PC-9 (cell line): ENCODE measurements around the gene GMCL2. TPM values are rescaled to one million over a fixed set of nuclear protein-coding genes. Genes with fewer than 3 reads are reported as not detected.

ENCODE experiments used
- BruUV-seq: library from RNA; stranded (reverse); fragments of 400-500 nt; replicated peaks from 2 replicates; lab custom pipeline; 2021; lab: Mats Ljungman, UMichigan
- CTCF ChIA-PET: fragments of 300-600 bp; sonication (Branson Sonifier 250); formaldehyde crosslinking; loops from one replicate; lab custom pipeline; 2022; ENCODE audit warnings: antibody characterized with exemption; lab: Charles Lee
- POLR2A ChIA-PET: fragments of 300-600 bp; sonication (Branson Sonifier 250); formaldehyde crosslinking; loops from one replicate; lab custom pipeline; 2022; ENCODE audit warnings: antibody characterized with exemption; ENCODE audit not compliant: unreplicated experiment; lab: Charles Lee
- DNase-seq, 2 experiments: peaks; one replicate each; pipeline versions ENCODE4 v3.0.0 to v3.0.0-alpha.2; 2015 to 2022; ENCODE audit warnings: mixed read lengths in 1 of 2
- H2AFZ ChIP-seq: fragments of 200-600 bp; sonication (generic); 2 replicates; pipeline ENCODE4 v1.8.1; 2017; ENCODE audit warnings: antibody characterized with exemption
- H3F3A ChIP-seq: fragments of 200-600 bp; sonication (generic); 2 replicates; pipeline ENCODE4 v1.8.1; 2017; ENCODE audit warnings: antibody characterized with exemption, mild to moderate bottlenecking, low read depth; ENCODE audit not compliant: insufficient read depth
- H3K27ac ChIP-seq: fragments of 200-600 bp; sonication (generic); 2 replicates; pipeline ENCODE4 v1.6.1; 2016; ENCODE audit warnings: mixed run types
- H3K27me3 ChIP-seq: fragments of 200-600 bp; sonication (generic); 2 replicates; pipeline ENCODE4 v1.6.1; 2016; ENCODE audit warnings: low read depth, mixed run types; ENCODE audit not compliant: insufficient read depth
- H3K36me3 ChIP-seq: fragments of 200-600 bp; sonication (generic); 2 replicates; pipeline ENCODE4 v1.6.1; 2016; ENCODE audit warnings: low read depth, mixed run types
- H3K4me1 ChIP-seq: fragments of 200-600 bp; sonication (generic); replicated peaks from 2 replicates; pipeline ENCODE4 v1.6.1; 2016; ENCODE audit warnings: mixed run types; ENCODE audit not compliant: insufficient read depth
- H3K4me2 ChIP-seq: fragments of 200-600 bp; sonication (generic); 2 replicates; pipeline ENCODE4 v1.6.1; 2017; ENCODE audit warnings: mixed run types
- H3K4me3 ChIP-seq: fragments of 200-600 bp; sonication (generic); 2 replicates; pipeline ENCODE4 v1.6.1; 2016; ENCODE audit warnings: mixed run types
- H3K79me2 ChIP-seq: fragments of 200-600 bp; sonication (generic); 2 replicates; pipeline ENCODE4 v1.6.1; 2017; ENCODE audit warnings: low read depth, mixed run types
- H3K9me2 ChIP-seq: fragments of 200-600 bp; sonication (generic); 2 replicates; pipeline ENCODE4 v1.8.1; 2017; ENCODE audit warnings: mild to moderate bottlenecking; ENCODE audit not compliant: insufficient read depth
- H3K9me3 ChIP-seq: fragments of 200-600 bp; sonication (generic); 2 replicates; pipeline ENCODE4 v1.8.1; 2016; ENCODE audit warnings: low read depth; ENCODE audit not compliant: insufficient read depth
- H4K20me1 ChIP-seq: fragments of 200-600 bp; sonication (generic); 2 replicates; pipeline ENCODE4 v1.8.1; 2017; ENCODE audit not compliant: insufficient read depth
- CTCF ChIP-seq: fragments of 200-600 bp; sonication (generic); conservative IDR thresholded peaks from 2 replicates; pipeline ENCODE4 v1.6.1; 2017; ENCODE audit warnings: mixed run types, antibody characterized with exemption, mild to moderate bottlenecking, moderate library complexity
- EZH2 ChIP-seq: fragments of 200-600 bp; sonication (generic); IDR thresholded peaks from 2 replicates; pipeline ENCODE4 v1.8.0; 2017; ENCODE audit warnings: antibody characterized with exemption, low read depth
- intact Hi-C: fragments of 100-400 bp; cut with micrococcal nuclease; formaldehyde crosslinking; loops from one replicate; pipeline ENCODE4 v1.10.0; 2022; ENCODE audit not compliant: unreplicated experiment
- total RNA-seq: library from RNA; stranded (reverse); gene quantifications from 2 replicates; pipeline ENCODE4 v1.2.3, GENCODE V29; 2021

GMCL2 gene
- total RNA-seq, 1 experiment from 2014 or later: not detected

- no peak overlapping the region for H2AFZ ChIP-seq
- no peaks in the 10 kb centered on the region for H4K20me1 ChIP-seq
- H3K9me3 ChIP-seq: no peaks in the 10 kb centered on the region
- CTCF ChIA-PET: no interaction called here
- peaks cover 8% of the 10 kb centered on the region; the same call in 1 of the 2 replicates for H3F3A ChIP-seq
- intact Hi-C loops: no loop called here
- no peak overlapping the region for H3K4me2 ChIP-seq
- TF ChIP-seq CTCF: no peak
- no peak for TF ChIP-seq EZH2
- H3K27me3 ChIP-seq: peaks cover 17% of the 10 kb centered on the region
- no peak overlapping the region for H3K4me3 ChIP-seq
- no peaks in the 10 kb centered on the region for H3K79me2 ChIP-seq
- POLR2A ChIA-PET: no interaction called here
- no peaks in the 10 kb centered on the region for H3K9me2 ChIP-seq
- DNase-seq: no peak
- no TSS peak for BruUV-seq
- no peaks in the 10 kb centered on the region for H3K36me3 ChIP-seq
- no peak overlapping the region for H3K27ac ChIP-seq
- H3K4me1 ChIP-seq: peaks cover 6% of the 10 kb centered on the region; the same call in 1 of the 2 replicates
These were observed 6.9 kb upstream of the GMCL2 start for GRCh38 chr5:178194026-178194425.

GRCh38 chr5:178193251-178193809, 6.2 kb upstream of the GMCL2 start:
- ChIA-PET POLR2A (no interaction called here), CTCF (no interaction called here)
- no TSS peak for BruUV-seq
- peaks cover 8% of the 10 kb centered on the region; the same call in 1 of the 2 replicates for H3F3A ChIP-seq
- TF ChIP-seq EZH2 (no peak), CTCF (no peak)
- no peaks in the 10 kb centered on the region for H3K9me2 ChIP-seq
- peaks cover 17% of the 10 kb centered on the region for H3K27me3 ChIP-seq
- no peak overlapping the region for H3K4me3 ChIP-seq
- no peak overlapping the region for H3K4me2 ChIP-seq
- peaks cover 6% of the 10 kb centered on the region; the same call in 1 of the 2 replicates for H3K4me1 ChIP-seq
- H3K36me3 ChIP-seq: no peaks in the 10 kb centered on the region
- no peaks in the 10 kb centered on the region for H3K9me3 ChIP-seq
- no peaks in the 10 kb centered on the region for H4K20me1 ChIP-seq
- intact Hi-C loops: no loop called here
- no peaks in the 10 kb centered on the region for H3K79me2 ChIP-seq
- no peak overlapping the region for H2AFZ ChIP-seq
- H3K27ac ChIP-seq: no peak overlapping the region
- DNase-seq: no peak

GRCh38 chr5:178192787-178193186, 5.6 kb upstream of the GMCL2 start:
- intact Hi-C loops: no loop called here
- Histone ChIP-seq H3F3A (peaks cover 8% of the 10 kb centered on the region; the same call in 1 of the 2 replicates), H3K9me3 (no peaks in the 10 kb centered on the region), H3K4me3 (no peak overlapping the region), H3K27me3 (peaks cover 17% of the 10 kb centered on the region), H3K9me2 (no peaks in the 10 kb centered on the region), H3K4me2 (no peak overlapping the region), H3K79me2 (no peaks in the 10 kb centered on the region), H4K20me1 (no peaks in the 10 kb centered on the region), H3K36me3 (no peaks in the 10 kb centered on the region), H3K27ac (no peak overlapping the region), H3K4me1 (peaks cover 6% of the 10 kb centered on the region; the same call in 1 of the 2 replicates), H2AFZ (no peak overlapping the region)
- TF ChIP-seq CTCF: no peak
- TF ChIP-seq EZH2: no peak
- BruUV-seq: no TSS peak
- CTCF ChIA-PET: no interaction called here
- POLR2A ChIA-PET: no interaction called here
- no peak for DNase-seq
